ENCODE measurements around the gene SPECC1L.

Gene SPECC1L

DNA sequence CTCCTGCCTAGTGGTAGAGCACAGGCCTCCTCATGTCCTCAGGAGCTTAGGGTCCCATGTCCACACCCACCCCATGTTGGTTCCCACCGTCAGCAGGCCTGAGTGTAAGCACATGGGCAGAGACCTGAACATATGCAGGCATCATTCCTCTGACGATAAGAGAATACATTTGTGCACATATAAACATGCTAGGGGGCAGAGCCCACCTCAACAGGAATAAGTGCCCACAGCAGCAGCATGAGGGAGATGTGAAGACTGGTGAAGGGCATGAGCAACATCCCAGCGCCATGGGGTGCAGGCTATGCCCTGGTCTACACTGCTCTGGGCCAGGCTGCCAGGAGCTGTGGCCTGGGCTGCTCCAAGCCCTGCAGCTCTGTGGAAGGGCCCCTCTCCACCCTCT lies 173.6 kb downstream of the SPECC1L start:
- Histone ChIP-seq H3K9me3 (ENCODE audit: control extremely low read depth in 1 of 5, control insufficient read depth in 4 of 5, insufficient read depth in 2 of 5, low read depth in 1 of 5, low read length in 4 of 5) (no peaks in the 10 kb centered on the region), H3K36me3 (ENCODE audit: control insufficient read depth in 4 of 4, insufficient read depth in 4 of 4, low read length in 3 of 4) (no peaks in the 10 kb centered on the region), H3K4me3 (ENCODE audit: control insufficient read depth in 1 of 7, extremely low read depth in 1 of 7, insufficient read depth in 4 of 7, low read depth in 2 of 7, low read length in 6 of 7) (no peak overlapping the region), H3K27me3 (replicated peaks in 2 of 5; ENCODE audit: control insufficient read depth in 4 of 5, insufficient read depth in 5 of 5, low read length in 4 of 5) (no peaks in the 10 kb centered on the region), H3K4me1 (ENCODE audit: control extremely low read depth in 1 of 4, control insufficient read depth in 4 of 4, insufficient read depth in 4 of 4, low read length in 3 of 4) (peaks cover 1 to 34% (median 12%) of the 10 kb centered on the region in 4 experiments), H3K27ac (ENCODE audit: insufficient read depth in 1 of 2, low read depth in 1 of 2, low read length in 2 of 2, poor library complexity in 1 of 2, severe bottlenecking in 2 of 2) (no peak overlapping the region)
- ChIA-PET POLR2A (no interaction called here), CTCF (interaction anchor here (0.6 to 2.3 kb wide), 4 partner anchors 9 to 58 kb away, joined by 3 to 10 read pairs (median 4); no protein-coding TSS in a partner anchor)
- 100% methylated on average over 2 of the region's 3 CpGs for WGBS (ENCODE audit: insufficient coverage)
- no peak for DNase-seq

DNA sequence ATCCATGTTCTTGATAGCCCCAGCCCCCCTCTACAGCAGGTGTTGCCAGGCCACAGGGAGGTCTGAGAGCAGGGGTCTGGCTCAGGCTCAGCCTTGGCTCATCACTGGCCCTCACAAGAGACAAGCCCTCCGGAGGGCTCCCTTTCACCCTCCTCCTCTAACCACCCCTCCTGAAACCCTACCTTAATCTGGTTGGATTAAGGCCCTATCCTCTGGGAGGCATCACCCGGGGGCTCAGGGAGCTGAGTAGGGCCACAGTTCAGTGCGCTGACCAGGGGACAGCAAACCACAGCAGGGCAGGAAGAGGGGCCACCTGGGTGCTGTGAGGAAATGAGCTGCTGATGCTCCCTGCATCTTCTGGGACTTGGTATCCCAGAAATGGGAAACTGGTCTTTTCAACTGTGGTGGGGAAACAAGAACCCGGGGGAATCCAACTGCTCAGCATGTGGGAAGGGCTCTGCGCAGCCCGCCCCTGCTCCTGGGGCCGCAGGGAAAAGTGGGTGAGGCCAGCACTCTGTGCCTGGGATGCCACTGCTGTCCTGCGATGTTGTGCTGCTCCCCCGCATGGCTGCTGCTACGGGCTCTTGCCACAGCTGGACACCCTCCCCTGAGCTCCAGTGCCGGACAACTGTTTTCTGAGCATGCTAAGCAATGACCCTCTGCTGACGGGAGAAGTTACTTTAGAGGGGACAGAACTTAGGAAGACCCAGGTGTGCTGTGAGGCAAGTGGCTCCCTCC lies 174.3 kb downstream of the SPECC1L start:
- no peaks in the 10 kb centered on the region for H3K27me3 ChIP-seq (replicated peaks in 2 of 5; ENCODE audit: control insufficient read depth in 4 of 5, insufficient read depth in 5 of 5, low read length in 4 of 5)
- no peak for DNase-seq
- ChIA-PET CTCF (interaction anchor here (0.9 to 2.3 kb wide), 3 partner anchors 10 to 22 kb away, joined by 3 to 10 read pairs (median 5); no protein-coding TSS in a partner anchor), POLR2A (no interaction called here)
- H3K36me3 ChIP-seq (ENCODE audit: control insufficient read depth in 4 of 4, insufficient read depth in 4 of 4, low read length in 3 of 4): no peaks in the 10 kb centered on the region
- 95% methylated on average over 11 of the region's 12 CpGs for whole genome bisulfite sequencing (ENCODE audit: insufficient coverage)
- no peaks in the 10 kb centered on the region for H3K9me3 ChIP-seq (ENCODE audit: control extremely low read depth in 1 of 5, control insufficient read depth in 4 of 5, insufficient read depth in 2 of 5, low read depth in 1 of 5, low read length in 4 of 5)
- H3K4me3 ChIP-seq (ENCODE audit: control insufficient read depth in 1 of 7, extremely low read depth in 1 of 7, insufficient read depth in 4 of 7, low read depth in 2 of 7, low read length in 6 of 7): no peak overlapping the region
- no peak overlapping the region for H3K27ac ChIP-seq (ENCODE audit: insufficient read depth in 1 of 2, low read depth in 1 of 2, low read length in 2 of 2, poor library complexity in 1 of 2, severe bottlenecking in 2 of 2)
- peaks cover 4 to 39% (median 18%) of the 10 kb centered on the region in 4 experiments for H3K4me1 ChIP-seq (ENCODE audit: control extremely low read depth in 1 of 4, control insufficient read depth in 4 of 4, insufficient read depth in 4 of 4, low read length in 3 of 4)

DNA sequence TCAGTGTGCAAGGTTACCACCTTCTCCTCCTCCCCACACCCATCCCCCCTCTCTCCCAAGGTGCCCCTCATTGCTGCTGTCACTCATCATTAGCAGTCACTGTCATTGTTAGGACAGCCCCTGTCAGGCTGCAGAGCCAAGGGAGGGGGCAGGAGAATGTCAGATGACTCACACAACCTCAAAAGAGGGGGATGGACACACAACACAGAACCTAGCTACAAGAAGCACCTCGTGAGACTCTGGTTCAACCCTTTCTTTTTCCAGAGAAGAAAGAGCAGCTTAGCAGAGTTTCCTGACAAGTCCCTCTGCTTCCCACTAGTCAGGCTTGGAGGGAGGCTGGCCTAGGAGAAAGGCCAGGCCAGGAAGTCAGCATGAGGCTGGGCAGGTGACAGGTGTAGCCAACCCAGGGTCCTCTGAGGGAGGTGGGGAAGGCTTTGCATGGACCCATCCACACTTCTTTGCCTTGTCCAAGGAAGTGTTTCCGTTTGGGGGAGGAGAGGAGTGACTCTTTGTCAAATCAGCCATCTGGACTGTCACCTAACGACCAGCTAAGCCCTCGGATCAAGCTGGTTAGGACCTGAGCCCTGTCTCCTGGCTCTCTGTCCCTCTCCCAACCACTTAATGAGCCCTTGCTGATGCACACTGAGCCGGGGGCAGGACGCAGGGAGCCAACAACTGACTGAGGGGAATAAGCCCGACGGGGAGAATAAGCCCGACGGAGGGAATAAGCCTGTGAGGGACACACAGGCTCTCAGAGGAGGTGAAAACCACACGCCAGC lies 175.0 kb downstream of the SPECC1L start:
- H3K27me3 ChIP-seq (replicated peaks in 2 of 5; ENCODE audit: control insufficient read depth in 4 of 5, insufficient read depth in 5 of 5, low read length in 4 of 5): no peaks in the 10 kb centered on the region
- ChIA-PET CTCF (interaction anchor here (0.9 to 2.3 kb wide), 4 partner anchors 10 to 22 kb away, joined by 3 to 10 read pairs (median 6); no protein-coding TSS in a partner anchor), POLR2A (no interaction called here)
- no peaks in the 10 kb centered on the region for H3K9me3 ChIP-seq (ENCODE audit: control extremely low read depth in 1 of 5, control insufficient read depth in 4 of 5, insufficient read depth in 2 of 5, low read depth in 1 of 5, low read length in 4 of 5)
- 97% methylated on average over 8 of the region's 11 CpGs for WGBS (ENCODE audit: insufficient coverage)
- H3K27ac ChIP-seq (ENCODE audit: insufficient read depth in 1 of 2, low read depth in 1 of 2, low read length in 2 of 2, poor library complexity in 1 of 2, severe bottlenecking in 2 of 2): no peak overlapping the region
- no peak overlapping the region for H3K4me3 ChIP-seq (ENCODE audit: control insufficient read depth in 1 of 7, extremely low read depth in 1 of 7, insufficient read depth in 4 of 7, low read depth in 2 of 7, low read length in 6 of 7)
- no peaks in the 10 kb centered on the region for H3K36me3 ChIP-seq (ENCODE audit: control insufficient read depth in 4 of 4, insufficient read depth in 4 of 4, low read length in 3 of 4)
- H3K4me1 ChIP-seq (ENCODE audit: control extremely low read depth in 1 of 4, control insufficient read depth in 4 of 4, insufficient read depth in 4 of 4, low read length in 3 of 4): peaks cover 4 to 39% (median 21%) of the 10 kb centered on the region in 4 experiments
- no peak for DNase-seq

DNA sequence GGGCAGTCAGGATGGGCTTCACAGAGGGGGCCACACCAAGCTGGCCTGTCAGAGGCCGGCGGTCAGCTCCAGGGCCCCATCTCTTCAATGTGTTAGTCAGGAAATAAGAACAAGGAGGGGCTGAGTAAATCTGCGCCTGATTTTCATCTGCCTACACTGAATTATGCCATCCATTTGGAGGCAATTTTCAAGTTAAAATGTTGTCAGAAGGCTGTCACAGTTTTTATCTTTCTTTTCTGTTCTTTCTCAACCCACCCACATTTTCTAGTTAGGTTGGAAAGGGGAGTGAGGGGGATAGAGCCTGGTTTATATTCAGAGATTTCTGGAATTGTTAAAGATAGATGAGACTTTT lies 175.6 kb downstream of the SPECC1L start:
- Histone ChIP-seq H3K4me3 (ENCODE audit: control insufficient read depth in 1 of 7, extremely low read depth in 1 of 7, insufficient read depth in 4 of 7, low read depth in 2 of 7, low read length in 6 of 7) (no peak overlapping the region), H3K9me3 (ENCODE audit: control extremely low read depth in 1 of 5, control insufficient read depth in 4 of 5, insufficient read depth in 2 of 5, low read depth in 1 of 5, low read length in 4 of 5) (peaks cover 0 to 2% (median 0%) of the 10 kb centered on the region in 5 experiments), H3K4me1 (ENCODE audit: control extremely low read depth in 1 of 4, control insufficient read depth in 4 of 4, insufficient read depth in 4 of 4, low read length in 3 of 4) (peaks cover 4 to 41% (median 25%) of the 10 kb centered on the region in 4 experiments), H3K27ac (ENCODE audit: insufficient read depth in 1 of 2, low read depth in 1 of 2, low read length in 2 of 2, poor library complexity in 1 of 2, severe bottlenecking in 2 of 2) (no peak overlapping the region), H3K36me3 (ENCODE audit: control insufficient read depth in 4 of 4, insufficient read depth in 4 of 4, low read length in 3 of 4) (no peaks in the 10 kb centered on the region), H3K27me3 (replicated peaks in 2 of 5; ENCODE audit: control insufficient read depth in 4 of 5, insufficient read depth in 5 of 5, low read length in 4 of 5) (no peaks in the 10 kb centered on the region)
- no peak for DNase-seq
- CTCF ChIA-PET: interaction anchor here (1.6 to 2.3 kb wide), 2 partner anchors 11 to 21 kb away, joined by 3 to 7 read pairs; no protein-coding TSS in a partner anchor
- WGBS (ENCODE audit: insufficient coverage): no CpG with 5 or more reads among the region's 3 CpGs
- POLR2A ChIA-PET: no interaction called here

DNA sequence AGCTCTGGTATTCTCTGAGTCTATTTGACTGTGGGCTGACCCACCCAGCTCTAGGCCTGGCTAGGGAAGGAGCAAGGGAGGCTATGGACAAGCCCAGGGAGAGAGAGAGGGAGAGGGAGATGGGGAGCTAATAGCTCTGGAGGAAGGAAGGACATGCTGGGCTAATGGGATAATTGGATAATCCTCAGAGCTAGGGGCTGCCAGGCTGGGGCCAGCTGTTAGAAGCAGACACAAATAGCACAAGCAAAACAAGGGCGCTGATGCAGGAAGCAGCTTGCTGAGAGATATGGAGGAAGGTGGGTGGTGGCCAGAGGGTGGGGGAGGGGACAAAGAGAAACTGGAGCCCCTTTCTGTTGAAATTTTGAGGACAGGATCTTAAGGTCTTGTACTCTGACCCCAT lies 180.0 kb downstream of the SPECC1L start:
- DNase-seq: peak; percentile 44 to 90 (median 84)
- WGBS (ENCODE audit: insufficient coverage): 0% methylated on average over 1 of the region's 1 CpG
- H3K4me1 ChIP-seq (ENCODE audit: control extremely low read depth in 1 of 4, control insufficient read depth in 4 of 4, insufficient read depth in 4 of 4, low read length in 3 of 4): peaks cover 6 to 35% (median 29%) of the 10 kb centered on the region in 4 experiments
- ChIA-PET POLR2A (no interaction called here), CTCF (interaction anchor here (0.6 to 1.1 kb wide), 5 partner anchors 13 to 1870 kb away, joined by 3 read pairs; no protein-coding TSS in a partner anchor)
- H3K27ac ChIP-seq (ENCODE audit: insufficient read depth in 1 of 2, low read depth in 1 of 2, low read length in 2 of 2, poor library complexity in 1 of 2, severe bottlenecking in 2 of 2): peak overlapping the region in 1 of 2 experiments; percentile 52
- peak overlapping the region in 1 of 7 experiments; percentile 15 for H3K4me3 ChIP-seq (ENCODE audit: control insufficient read depth in 1 of 7, extremely low read depth in 1 of 7, insufficient read depth in 4 of 7, low read depth in 2 of 7, low read length in 6 of 7)
- H3K27me3 ChIP-seq (replicated peaks in 2 of 5; ENCODE audit: control insufficient read depth in 4 of 5, insufficient read depth in 5 of 5, low read length in 4 of 5): no peaks in the 10 kb centered on the region
- H3K9me3 ChIP-seq (ENCODE audit: control extremely low read depth in 1 of 5, control insufficient read depth in 4 of 5, insufficient read depth in 2 of 5, low read depth in 1 of 5, low read length in 4 of 5): peaks cover 0 to 2% (median 0%) of the 10 kb centered on the region in 5 experiments
- H3K36me3 ChIP-seq (ENCODE audit: control insufficient read depth in 4 of 4, insufficient read depth in 4 of 4, low read length in 3 of 4): no peaks in the 10 kb centered on the region

DNA sequence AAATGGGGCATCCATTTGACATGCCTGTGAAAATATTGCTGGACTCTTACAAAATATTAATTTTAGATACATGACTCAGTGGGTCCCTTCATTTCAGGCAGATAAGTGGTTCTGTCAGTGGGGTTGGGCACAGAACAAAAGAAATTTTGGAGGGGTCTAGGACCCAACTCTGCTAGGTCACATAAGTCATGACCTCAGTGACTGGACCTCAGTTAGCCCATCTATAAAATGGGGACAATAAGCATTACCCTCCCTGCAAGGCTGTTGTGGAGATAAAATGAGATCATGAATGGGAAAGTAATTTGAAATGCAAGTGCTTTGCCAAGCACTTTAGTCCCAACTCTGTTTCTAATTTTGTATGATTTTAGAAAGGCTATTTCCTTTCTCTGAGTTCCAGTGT lies 180.5 kb downstream of the SPECC1L start:
- Histone ChIP-seq H3K9me3 (ENCODE audit: control extremely low read depth in 1 of 5, control insufficient read depth in 4 of 5, insufficient read depth in 2 of 5, low read depth in 1 of 5, low read length in 4 of 5) (peaks cover 0 to 2% (median 0%) of the 10 kb centered on the region in 5 experiments), H3K27me3 (replicated peaks in 2 of 5; ENCODE audit: control insufficient read depth in 4 of 5, insufficient read depth in 5 of 5, low read length in 4 of 5) (no peaks in the 10 kb centered on the region), H3K27ac (ENCODE audit: insufficient read depth in 1 of 2, low read depth in 1 of 2, low read length in 2 of 2, poor library complexity in 1 of 2, severe bottlenecking in 2 of 2) (no peak overlapping the region), H3K36me3 (ENCODE audit: control insufficient read depth in 4 of 4, insufficient read depth in 4 of 4, low read length in 3 of 4) (no peaks in the 10 kb centered on the region), H3K4me3 (ENCODE audit: control insufficient read depth in 1 of 7, extremely low read depth in 1 of 7, insufficient read depth in 4 of 7, low read depth in 2 of 7, low read length in 6 of 7) (no peak overlapping the region), H3K4me1 (ENCODE audit: control extremely low read depth in 1 of 4, control insufficient read depth in 4 of 4, insufficient read depth in 4 of 4, low read length in 3 of 4) (peaks cover 6 to 40% (median 31%) of the 10 kb centered on the region in 4 experiments)
- CTCF ChIA-PET: interaction anchor here (0.7 to 0.8 kb wide), 2 partner anchors 15 to 27 kb away, joined by 3 read pairs; no protein-coding TSS in a partner anchor
- no peak for DNase-seq
- POLR2A ChIA-PET: no interaction called here
